Nasal cavity respiratory epithelium epithelial cell of viscerocranial mucosa (primary cell): ENCODE data around the gene CD40. TPM values are rescaled to one million over a fixed set of nuclear protein-coding genes. Genes with fewer than 3 reads are reported as not detected.

Experiments used
- total RNA-seq: library from RNA; depleted of rRNA; stranded (reverse); fragments of >200 nt; gene quantifications from 2 replicates; pipeline ENCODE4 v1.2.3, GENCODE V29; 2014

Gene CD40
- 5.1 and 13.8 TPM in 2 replicates for total RNA-seq

DNA sequence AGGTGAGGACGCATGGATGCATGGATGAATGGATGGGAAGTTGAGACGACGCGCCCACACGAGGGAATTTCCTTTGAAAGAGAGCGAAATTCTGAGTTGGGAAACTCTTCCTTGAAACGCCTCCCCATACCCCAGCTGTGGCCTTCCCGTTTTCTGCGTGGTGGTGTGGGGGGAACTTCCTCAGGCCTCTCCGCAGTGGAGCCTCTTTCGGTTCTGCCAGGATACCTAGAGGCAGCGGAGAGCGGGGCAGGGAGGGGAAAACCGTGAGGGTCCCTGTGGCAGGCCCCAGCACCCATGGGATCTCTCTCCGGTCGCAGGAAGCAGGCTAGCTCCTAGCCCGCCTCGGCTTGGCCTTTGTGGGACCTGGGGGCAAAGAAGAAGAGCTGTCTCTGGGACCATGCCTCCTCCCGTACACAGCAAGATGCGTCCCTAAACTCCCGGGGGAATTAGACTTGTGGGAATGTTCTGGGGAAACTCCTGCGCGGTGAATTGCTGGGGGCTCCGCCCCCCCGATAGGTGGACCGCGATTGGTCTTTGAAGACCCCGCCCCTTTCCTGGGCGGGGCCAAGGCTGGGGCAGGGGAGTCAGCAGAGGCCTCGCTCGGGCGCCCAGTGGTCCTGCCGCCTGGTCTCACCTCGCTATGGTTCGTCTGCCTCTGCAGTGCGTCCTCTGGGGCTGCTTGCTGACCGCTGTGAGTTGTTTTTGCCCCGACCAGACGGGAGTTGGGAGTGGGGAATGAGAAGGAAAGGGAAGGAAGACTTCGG is at the start of gene CD40:
TSS of gene CD40 (plus strand) at position 611 of the 764 bp plus-strand sequence. CDS start at position 641, 30 bp downstream.

DNA sequence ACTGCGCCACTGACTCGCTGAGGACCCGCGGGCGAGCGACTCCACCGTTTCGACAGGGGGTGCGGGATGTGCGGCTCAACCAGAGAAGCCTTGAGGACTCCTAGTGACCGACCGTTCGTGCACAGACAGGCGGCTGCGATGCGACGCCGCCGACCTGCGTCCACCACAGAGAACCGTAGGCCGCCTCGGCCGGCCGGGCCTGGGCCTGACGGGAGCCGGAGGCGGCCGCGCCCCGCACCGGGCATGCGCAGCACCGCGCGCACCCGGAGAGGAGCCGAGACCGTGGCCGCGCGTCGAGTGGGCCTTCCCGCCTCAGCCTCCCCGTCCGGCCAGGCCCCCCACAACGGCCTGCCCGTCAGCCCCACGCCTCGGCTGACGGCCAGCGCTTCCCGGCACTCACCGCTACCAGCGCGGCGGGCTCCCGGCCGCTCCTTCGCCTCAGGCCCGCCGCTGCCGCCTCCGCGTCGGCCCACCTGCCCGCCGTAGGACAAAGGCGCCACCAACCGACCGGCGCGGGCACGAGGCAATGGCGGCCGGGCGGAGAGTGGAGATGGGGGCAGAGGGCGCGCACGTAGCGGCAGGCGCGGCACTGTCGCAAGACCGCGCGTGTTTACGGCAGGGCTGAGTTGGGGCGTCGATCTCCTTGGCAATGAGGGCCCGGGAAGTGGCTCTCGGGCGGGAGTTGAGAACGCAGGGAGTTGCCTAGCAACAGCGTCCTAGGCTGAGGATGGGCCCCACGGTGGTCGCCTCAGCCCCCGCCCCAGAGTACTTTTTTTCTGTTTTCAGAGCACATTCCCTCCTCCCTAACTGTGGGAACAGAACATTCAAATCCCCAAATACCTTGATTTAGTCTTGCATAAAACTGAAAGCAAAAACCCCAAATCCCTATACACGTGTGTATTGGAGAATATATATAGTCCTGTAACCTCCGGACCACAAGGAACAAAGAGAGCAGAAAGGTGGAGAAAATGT is 28.4 kb upstream of the CD40 start, which contains the start of gene NCOA5:
TSS of gene NCOA5 (minus strand) at position 546 of the 972 bp plus-strand sequence. CDS start 10,538 bp downstream, outside the sequence.

Other genes with a start within 250 kb of the CD40 start
- gene ZSWIM1, start 237.1 kb upstream of the CD40 start, total RNA-seq = 3.8 and 5.2 TPM in 2 replicates
- gene SPATA25, start 230.7 kb upstream of the CD40 start, total RNA-seq = 0.34 and 1.00 TPM in 2 replicates
- gene NEURL2, start 227.1 kb upstream of the CD40 start, total RNA-seq = 1.7 and 1.9 TPM in 2 replicates
- 18.8 and 72.7 TPM in 2 replicates for gene CTSA, start 227.0 kb upstream of the CD40 start, total RNA-seq
- gene PLTP, start 206.2 kb upstream of the CD40 start, total RNA-seq = 31.8 and 117 TPM in 2 replicates
- 7.9 and 10.7 TPM in 2 replicates for gene PCIF1, start 183.6 kb upstream of the CD40 start, total RNA-seq
- 12.3 and 13.9 TPM in 2 replicates for gene ZNF335, start 146.1 kb upstream of the CD40 start, total RNA-seq
- gene MMP9, start 109.4 kb upstream of the CD40 start, total RNA-seq = 2.1 and 5.1 TPM in 2 replicates
- 0.07 TPM in 1 of 2 replicates, not detected in the other for gene SLC12A5, start 89.1 kb upstream of the CD40 start, total RNA-seq
- 8.5 and 16.7 TPM in 2 replicates for gene NCOA5, start 28.4 kb upstream of the CD40 start, total RNA-seq
- gene CDH22, start 190.2 kb downstream of the CD40 start, total RNA-seq = not detected in 2 replicates